HepG2 (cell line): ENCODE measurements around the gene ARID5B.

Experiments used
- CTCF ChIP-seq: sonication (generic); formaldehyde crosslinking; IDR thresholded peaks from 2 replicates; pipeline ENCODE4 v1.5.0; 2020; ENCODE audit warnings: mild to moderate bottlenecking, missing genetic modification reagents, moderate library complexity
- DNMT1 ChIP-seq: sonication (generic); formaldehyde crosslinking; IDR thresholded peaks from 2 replicates; pipeline ENCODE4 v1.5.1; 2020; ENCODE audit warnings: mild to moderate bottlenecking, missing genetic modification reagents
- NFE2L1 ChIP-seq: sonication (generic); formaldehyde crosslinking; IDR thresholded peaks from 2 replicates; pipeline ENCODE4 v1.4.0; 2020; ENCODE audit warnings: missing genetic modification reagents, mild to moderate bottlenecking, borderline replicate concordance
- PATZ1 ChIP-seq: sonication (generic); formaldehyde crosslinking; IDR thresholded peaks from 2 replicates; pipeline ENCODE4 v1.4.0; 2020; ENCODE audit warnings: missing genetic modification reagents
- POLR2AphosphoS5 ChIP-seq: IDR thresholded peaks from 2 replicates; pipeline ENCODE4 v1.6.1; 2012; ENCODE audit warnings: low read depth, low read length
- SIN3A ChIP-seq: IDR thresholded peaks from 2 replicates; pipeline ENCODE4 v1.6.1; 2011; ENCODE audit warnings: low read depth, mild to moderate bottlenecking, control low read depth, low read length, borderline replicate concordance
- TCF12 ChIP-seq, 2 experiments: fragments of 450-650 bp in 1 of 2; sonication (generic) in 1 of 2; formaldehyde crosslinking in 1 of 2; IDR thresholded peaks; 2 replicates each; pipeline versions ENCODE4 v1.6.1 to v1.8.0; 2017 to 2022; ENCODE audit warnings: antibody characterized with exemption in 1 of 2, mild to moderate bottlenecking in 1 of 2, missing genetic modification reagents in 1 of 2, moderate library complexity in 1 of 2
- ZFX ChIP-seq: sonication (generic); formaldehyde crosslinking; IDR thresholded peaks from 2 replicates; pipeline ENCODE4 v1.4.0; 2020; ENCODE audit warnings: mild to moderate bottlenecking, low read depth, missing genetic modification reagents, moderate library complexity
- ZNF597 ChIP-seq: sonication (generic); formaldehyde crosslinking; IDR thresholded peaks from 2 replicates; pipeline ENCODE4 v1.5.0; 2020; ENCODE audit warnings: missing genetic modification reagents
- ZNF784 ChIP-seq: sonication (generic); formaldehyde crosslinking; IDR thresholded peaks from 2 replicates; pipeline ENCODE4 v1.5.1; 2020; ENCODE audit warnings: missing genetic modification reagents, mild to moderate bottlenecking, borderline replicate concordance
- ZNF800 ChIP-seq: sonication (generic); formaldehyde crosslinking; IDR thresholded peaks from 2 replicates; pipeline ENCODE4 v1.4.0; 2020; ENCODE audit warnings: missing genetic modification reagents

- TF ChIP-seq ZNF800 (CRISPR knock-in tag) (no peak), CTCF (CRISPR knock-in tag) (no peak), NFE2L1 (CRISPR knock-in tag) (no peak), ZNF784 (no peak), POLR2AphosphoS5 (no peak), ZFX (CRISPR knock-in tag) (no peak), TCF12 (IDR thresholded peaks at IDR 0.05) (no peak), TCF12 (CRISPR knock-in tag; IDR thresholded peaks at IDR 0.05) (no peak), PATZ1 (no peak), DNMT1 (no peak), SIN3A (no peak), ZNF597 (CRISPR knock-in tag) (no peak)
These were observed 106.7 kb downstream of the ARID5B start for GRCh38 chr10:62008196-62008595.
